Ovary (tissue), 3 donors: Measurements from ENCODE around the gene CFAP141.

Experiments used
- CTCF ChIP-seq, 3 donors: fragments of 450-650 bp in 2 of 3; fragments of 200-600 bp in 1 of 3; IDR thresholded peaks; one replicate each; pipeline versions ENCODE4 v1.5.1 to v1.8.0; 2016 to 2022; ENCODE audit warnings: antibody characterized with exemption in 3 of 3, mild to moderate bottlenecking in 1 of 3
- EP300 ChIP-seq: sonication (generic); formaldehyde crosslinking; IDR thresholded peaks from one replicate; pipeline ENCODE4 v1.6.1; 2017; ENCODE audit warnings: antibody characterized with exemption
- POLR2A ChIP-seq: fragments of 450-650 bp; IDR thresholded peaks from one replicate; pipeline ENCODE4 v1.6.1; 2017; ENCODE audit warnings: antibody characterized with exemption, mild to moderate bottlenecking, moderate library complexity
- donor health status: DM: no; HTN: no; CAD: no.

GRCh38 chr1:154237880-154238506 lies 31.9 kb upstream of the CFAP141 start:
- TF ChIP-seq CTCF (IDR thresholded peaks at IDR 0.05) = no peak
- TF ChIP-seq POLR2A = no peak
- no peak for TF ChIP-seq EP300
